Measurements from ENCODE around the gene TNFSF15.
"Not testable (repeated sequence)": the region's sequence is repeated elsewhere in the genome, so short reads cannot be mapped to it uniquely, and the experiment has no call there.

TNFSF15 gene

DNA sequence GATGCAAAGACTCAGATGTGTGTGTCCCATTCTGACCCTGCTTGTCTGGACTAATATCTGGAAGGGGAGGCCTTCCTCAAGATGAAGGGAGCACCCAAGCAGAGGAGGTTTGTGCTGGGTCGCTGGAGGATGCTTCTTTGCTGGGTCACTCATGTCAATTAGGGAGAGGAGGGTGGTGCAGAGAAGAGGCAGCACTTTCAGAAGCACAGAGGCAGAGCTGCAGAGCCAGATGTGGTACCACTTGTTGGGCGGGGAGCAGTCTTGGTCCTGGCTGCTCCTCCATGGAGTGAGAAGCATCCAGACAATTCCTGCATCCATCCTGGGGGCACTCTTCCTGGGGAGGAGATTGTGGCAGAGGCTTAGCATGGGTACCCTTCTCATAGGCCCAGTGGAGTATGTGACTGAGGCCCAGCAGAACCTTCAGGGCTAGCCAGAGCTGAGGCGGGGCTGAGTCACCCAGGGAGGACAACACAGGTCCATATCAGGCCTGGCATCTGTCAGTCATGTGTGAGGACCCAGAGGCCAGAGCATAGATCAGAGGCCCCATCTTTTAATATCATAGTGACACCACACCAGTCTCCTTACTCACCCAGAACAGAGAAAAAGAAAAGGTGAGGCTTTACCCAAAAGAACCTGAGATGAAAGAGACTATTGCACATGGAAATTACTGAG, 59.8 kb downstream of the TNFSF15 start:
- DNase-seq, result no peak

DNA sequence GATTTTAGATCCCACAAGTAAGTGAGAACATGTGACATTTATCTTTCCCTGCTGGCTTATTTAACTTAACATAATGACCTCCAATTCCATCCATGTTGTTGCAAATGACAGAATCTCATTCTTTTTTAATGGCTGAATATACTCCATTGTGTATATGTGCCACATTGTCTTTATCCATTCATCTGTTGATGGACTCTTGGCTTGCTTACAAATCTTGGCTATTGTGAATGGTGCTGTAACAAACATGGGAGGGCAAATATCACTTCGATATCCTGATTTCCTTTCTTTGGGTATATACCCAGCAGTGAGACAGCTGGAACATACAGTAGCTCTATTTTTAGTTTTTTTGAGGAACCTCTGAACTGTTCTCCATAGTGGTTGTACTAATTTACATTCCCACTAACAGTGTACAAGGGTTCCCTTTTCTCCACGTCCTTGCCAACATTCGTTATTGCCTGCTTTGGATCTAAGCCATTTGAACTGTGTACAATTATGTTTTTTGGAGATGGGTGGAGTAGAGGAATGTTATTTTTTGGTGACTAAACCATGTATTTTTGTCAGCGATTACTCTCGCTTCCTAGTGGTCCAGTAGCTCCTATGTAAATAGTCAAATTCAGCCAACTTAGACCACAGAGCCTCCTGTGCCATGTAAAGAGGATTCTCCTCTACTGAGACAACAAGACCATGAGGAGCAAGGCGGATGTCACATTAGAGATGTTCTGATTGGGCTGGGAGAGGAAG, 60.6 kb downstream of the TNFSF15 start:
- no peak for DNase-seq

DNA sequence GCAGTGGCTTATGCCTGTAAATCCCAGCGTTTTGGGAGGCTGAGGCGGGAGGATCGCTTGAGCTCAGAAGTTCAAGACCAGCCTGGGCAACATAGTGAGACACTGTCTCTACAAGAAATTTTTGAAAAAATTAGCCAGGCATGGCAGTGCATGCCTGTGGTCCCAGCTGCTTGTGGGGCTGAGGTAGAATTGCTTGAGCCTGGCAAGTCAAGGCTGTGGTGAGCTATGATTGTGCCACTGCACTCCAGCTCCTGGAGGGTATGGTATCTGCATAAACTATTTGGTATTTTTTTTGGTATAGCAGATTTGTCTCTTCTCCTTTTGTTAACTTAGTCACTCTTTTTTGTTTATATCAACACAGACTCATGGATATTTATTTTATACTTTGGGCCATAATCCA, 62.4 kb downstream of the TNFSF15 start:
- DNase-seq, result no peak

DNA sequence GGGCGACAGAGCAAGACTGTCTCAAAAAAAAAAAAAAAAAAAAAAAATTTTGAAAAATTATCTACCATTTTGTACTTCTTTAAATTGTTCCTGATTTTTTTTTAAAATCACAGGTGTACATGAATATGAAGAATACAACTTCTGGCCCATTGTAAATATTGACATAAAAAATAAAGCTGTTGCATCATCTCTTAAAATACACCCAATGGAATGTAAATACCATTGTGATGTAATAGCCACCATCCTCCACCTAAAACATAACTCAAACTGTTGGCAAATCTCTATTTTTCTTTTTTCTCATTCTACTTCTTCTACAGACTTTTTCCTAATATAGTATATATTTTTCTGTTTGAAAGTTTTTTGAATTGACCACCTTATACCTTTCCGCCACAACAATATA, 62.9 kb downstream of the TNFSF15 start:
- DNase-seq, result no peak

DNA sequence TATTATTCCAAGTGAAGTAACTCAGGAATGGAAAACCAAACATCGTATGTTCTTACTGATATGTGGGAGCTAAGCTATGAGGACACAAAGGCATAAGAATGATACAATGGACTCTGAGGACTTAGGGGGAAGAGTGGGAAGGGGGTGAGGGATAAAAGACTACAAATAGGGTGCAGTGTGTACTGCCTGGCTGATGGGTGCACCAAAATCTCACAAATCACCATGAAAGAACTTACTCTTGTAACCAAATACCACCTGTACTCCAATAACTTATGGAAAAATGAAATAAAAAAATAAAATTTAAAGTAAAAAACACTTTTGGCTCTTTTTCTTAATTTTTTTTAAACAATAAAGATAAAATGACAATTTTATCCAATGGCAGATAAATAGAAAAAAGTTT, 64.3 kb downstream of the TNFSF15 start:
- DNase-seq, result not testable (repeated sequence)

DNA sequence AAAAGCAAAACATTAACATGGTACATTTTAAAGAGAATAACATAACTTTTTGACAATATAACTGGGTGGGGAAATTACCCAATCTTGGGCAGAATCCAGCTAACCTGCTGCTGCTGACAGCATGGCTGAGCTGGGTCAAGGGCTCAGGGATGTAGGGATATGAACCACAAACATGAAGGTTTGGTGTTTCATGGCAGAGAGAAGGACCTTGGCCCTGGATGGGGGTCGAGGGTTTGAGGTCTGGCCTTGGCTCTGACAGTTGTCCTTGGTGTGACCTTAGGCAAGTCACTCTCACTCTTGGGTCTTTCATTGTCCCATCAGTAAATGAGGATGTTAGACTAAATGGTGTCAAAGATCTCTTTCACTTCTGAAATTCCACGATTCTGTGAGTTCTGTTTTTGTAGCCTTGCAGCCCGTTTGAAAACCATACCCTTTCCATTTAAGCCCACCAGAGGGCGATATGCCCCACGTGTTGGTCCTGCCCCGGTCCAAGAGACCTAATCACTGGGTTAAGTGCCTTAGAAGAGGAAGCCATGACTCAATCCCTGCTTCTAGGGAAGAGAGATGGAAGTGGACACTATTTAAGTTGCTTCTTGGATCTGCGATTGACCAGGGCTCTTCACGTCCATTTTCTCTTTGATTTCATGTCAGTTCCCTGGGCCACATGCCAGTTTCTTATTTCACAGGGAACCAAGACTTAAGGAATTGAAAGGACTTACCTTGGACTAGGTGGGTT, 67.1 kb downstream of the TNFSF15 start:
- DNase-seq, result peak; percentile 21 to 83

DNA sequence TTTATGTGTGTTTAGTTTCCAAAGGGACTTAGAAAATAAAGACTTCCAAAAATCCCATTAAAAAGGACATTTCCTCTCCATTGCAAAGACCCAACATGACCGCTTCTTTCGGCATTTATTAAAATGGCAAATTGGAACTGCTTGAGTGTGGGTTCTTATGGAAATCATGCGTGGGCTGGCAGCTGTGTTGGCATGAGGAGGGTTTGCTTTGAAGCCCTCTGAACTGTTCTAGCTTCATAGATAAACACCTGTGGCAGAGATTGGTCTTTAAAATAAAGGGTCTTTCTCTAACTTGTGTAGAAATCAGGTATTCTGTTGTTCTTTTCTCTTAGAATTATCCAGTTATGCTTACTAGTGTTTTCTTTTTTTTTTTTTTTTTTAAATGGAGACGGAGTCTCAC, 68.0 kb downstream of the TNFSF15 start:
- DNase-seq, result no peak

DNA sequence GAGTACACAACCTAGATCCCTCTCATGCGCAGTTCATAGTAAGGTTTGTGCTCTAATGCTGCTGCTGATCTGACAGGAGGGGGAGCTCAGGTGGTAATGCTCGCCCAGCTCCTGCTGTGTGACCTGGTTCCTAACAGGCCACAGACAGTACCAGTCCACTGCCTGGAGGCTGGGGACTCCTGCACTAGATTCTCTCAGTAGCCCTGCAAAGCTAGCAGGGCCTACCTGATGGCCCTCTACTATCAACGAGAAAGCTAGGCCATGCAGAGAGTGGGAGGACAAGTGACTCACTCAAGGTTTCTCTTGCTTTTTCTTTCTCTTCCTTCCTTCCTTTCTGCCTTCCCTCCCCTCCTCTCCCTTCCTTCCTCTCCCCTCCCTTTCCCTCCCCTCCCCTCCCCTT, 68.7 kb downstream of the TNFSF15 start:
- DNase-seq, result peak in 1 of 2 donors; percentile 5

DNA sequence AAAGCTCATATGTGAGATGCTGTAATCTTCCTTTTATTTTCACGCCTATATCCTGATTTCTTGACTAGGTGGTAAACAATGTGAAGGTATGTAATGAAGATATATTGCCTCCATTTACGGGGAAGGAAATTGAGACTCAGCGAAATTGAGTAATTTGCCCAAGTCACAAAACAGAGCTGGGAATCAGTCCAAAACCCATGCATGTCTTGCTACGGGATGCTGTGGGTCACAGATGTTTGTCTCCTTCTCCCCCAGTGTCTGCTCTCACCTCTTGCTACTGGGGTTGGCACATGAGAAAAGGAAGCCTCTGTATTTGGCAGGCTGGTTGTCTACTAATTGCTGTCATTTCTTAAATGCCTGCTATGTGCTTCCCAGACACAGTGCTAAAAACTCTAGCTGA, 70.1 kb downstream of the TNFSF15 start:
- DNase-seq, result peak in 1 of 2 donors; percentile 51

DNA sequence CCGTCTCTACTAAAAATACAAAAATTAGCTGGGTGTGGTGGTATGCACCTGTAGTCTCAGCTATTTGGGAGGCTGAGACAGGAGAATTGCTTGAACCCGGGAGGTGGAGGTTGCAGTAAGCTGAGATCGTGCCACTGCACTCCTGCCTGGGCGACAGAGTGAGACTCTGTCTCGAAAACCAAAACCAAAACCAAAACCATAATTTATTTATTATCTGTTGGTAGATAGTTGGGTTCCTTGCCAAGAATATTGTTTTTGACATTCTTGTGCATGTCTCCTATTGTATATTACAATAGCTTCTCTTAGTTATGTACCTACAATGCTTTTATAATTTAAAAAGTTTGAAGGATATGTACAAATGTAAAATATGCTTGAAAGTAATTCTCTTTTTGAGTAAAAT, 70.7 kb downstream of the TNFSF15 start:
- not testable (repeated sequence) for DNase-seq

Data from bone marrow (tissue), 2 donors.